ENCODE data around the gene DNMT3A. TPM values are rescaled to one million over a fixed set of nuclear protein-coding genes. Genes with fewer than 3 reads are reported as not detected.

The DNMT3A gene
- total RNA-seq, 1 experiment from 2014 or later = 8.0 TPM

- Mint-ChIP-seq H3K27me3 (ENCODE audit: insufficient read depth, unreplicated experiment) (peaks cover 36% of the 10 kb centered on the region), H3K4me3 (ENCODE audit: unreplicated experiment) (no peak overlapping the region), H3K36me3 (ENCODE audit: insufficient read depth, unreplicated experiment) (no peaks in the 10 kb centered on the region), H3K27ac (ENCODE audit: low read depth, unreplicated experiment) (no peak overlapping the region), H3K4me1 (ENCODE audit: insufficient read depth, unreplicated experiment) (no peaks in the 10 kb centered on the region), H3K9me3 (ENCODE audit: unreplicated experiment) (no peaks in the 10 kb centered on the region)
- POLR2A ChIA-PET = interaction anchor here (0.6 kb wide), 1 partner anchor 85 kb away, joined by 4 read pairs; no protein-coding TSS in a partner anchor
- no peak for TF ChIP-seq CTCF (IDR thresholded peaks at IDR 0.05; ENCODE audit: unreplicated experiment)
- intact Hi-C loops (cut with micrococcal nuclease) = no loop called here
- no TSS peak for BruUV-seq (replicated peaks)
- DNase-seq (ENCODE audit: unreplicated experiment) = no peak
- CTCF ChIA-PET = interaction anchor here (0.7 to 2.2 kb wide), 2 partner anchors 17 to 64 kb away, joined by 3 to 9 read pairs; no protein-coding TSS in a partner anchor
Measured at GRCh38 chr2:25178976-25179375, 162.7 kb downstream of the DNMT3A start.

Small RNA genes lying within 50 kb of the gene (microRNA-seq; reads per million reads assigned to microRNA genes)
- gene MIR1301 = 73.5 reads per million, percentile 70 among the genes with 10 or more reads in this experiment

Other genes with a start within 250 kb of the DNMT3A start
- gene POMC, start 173.3 kb downstream of the DNMT3A start, total RNA-seq (2022) = not detected in 2 replicates